HG03135 (cell line): Measurements from ENCODE around the gene DNAJC1.

Source experiments
- ATAC-seq: cut with Tn5 transposase; IDR thresholded peaks from one replicate; pipeline ENCODE4 v1.9.1; 2021; ENCODE audit warnings: mild to moderate bottlenecking, moderate library complexity; ENCODE audit not compliant: unreplicated experiment

DNAJC1 gene

DNA sequence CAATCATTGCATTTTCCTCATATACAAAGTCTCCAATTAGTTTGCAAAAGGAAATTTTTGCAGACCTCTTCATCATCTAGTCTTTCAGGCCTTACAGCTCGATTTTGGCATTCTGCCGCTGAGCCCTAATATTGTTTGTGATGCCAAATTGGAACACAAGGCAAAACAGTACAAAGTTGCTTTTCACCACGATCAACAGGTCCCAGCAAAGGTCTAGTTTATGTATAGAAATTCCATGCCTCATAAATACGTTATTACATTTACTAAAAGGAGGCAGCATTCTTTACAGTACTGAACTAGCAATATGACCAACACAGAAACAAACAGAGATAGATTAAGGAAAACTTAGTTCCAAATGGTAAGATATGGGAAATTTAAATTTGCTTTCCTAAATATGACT is 7.0 kb upstream of the DNAJC1 start:
- ATAC-seq, result no peak

DNA sequence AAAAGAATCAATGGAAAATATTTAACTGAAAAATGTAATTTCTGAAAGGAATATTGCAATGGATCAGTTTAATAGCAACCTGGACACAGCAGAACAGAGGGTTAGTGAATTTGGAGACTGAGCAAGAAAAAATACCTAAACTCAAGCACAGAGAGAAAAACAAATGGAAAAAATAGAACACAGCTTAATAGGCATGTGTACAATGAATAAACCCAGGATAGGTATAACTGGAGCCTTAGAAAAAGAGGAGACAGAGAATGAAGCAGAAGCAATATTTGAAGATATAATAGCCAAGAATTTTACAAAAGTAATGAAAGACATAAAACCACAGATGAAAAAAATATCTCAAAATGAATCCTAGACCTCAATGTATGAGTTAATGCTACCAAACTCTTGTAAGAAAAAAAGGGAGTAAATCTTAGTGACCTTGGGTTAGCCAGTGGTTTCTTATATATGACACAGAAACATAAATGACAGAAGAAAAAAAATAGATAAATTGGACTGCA is 2.9 kb upstream of the DNAJC1 start:
- no peak for ATAC-seq

DNA sequence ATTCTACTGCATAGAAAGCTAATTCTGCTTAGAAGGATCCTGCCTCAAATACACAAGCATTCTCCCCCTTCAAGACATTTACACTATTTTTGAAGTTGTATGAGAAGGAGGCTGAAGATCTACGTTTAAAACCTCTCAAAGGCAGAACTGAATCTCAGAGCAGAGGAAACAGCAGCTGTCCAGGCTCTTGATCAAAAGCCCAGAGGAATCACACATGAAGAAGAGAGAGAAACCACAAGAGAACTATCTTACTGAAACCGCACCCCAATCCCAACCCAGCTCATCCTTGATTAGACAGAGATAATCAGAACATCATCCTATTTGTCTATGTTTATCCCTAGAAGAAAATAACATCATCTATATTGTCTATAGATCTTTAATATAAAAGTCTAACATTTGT is 2.2 kb upstream of the DNAJC1 start:
- no peak for ATAC-seq

DNA sequence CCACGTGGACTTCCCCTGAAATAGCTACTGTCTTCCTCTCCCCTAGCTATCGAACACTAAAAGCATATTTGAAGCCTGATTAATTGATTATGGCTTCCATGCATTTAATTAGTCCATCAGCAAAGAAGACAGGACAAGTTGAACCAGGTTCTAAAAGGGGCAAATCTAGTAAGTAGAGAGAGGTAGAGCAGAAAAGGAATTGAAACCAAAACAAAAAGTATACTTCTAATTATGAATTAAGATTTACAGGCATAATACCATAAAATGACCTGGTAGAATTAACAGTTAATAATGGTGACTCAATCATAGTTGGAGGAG is 393 bp upstream of the DNAJC1 start:
- ATAC-seq, result no peak

DNA sequence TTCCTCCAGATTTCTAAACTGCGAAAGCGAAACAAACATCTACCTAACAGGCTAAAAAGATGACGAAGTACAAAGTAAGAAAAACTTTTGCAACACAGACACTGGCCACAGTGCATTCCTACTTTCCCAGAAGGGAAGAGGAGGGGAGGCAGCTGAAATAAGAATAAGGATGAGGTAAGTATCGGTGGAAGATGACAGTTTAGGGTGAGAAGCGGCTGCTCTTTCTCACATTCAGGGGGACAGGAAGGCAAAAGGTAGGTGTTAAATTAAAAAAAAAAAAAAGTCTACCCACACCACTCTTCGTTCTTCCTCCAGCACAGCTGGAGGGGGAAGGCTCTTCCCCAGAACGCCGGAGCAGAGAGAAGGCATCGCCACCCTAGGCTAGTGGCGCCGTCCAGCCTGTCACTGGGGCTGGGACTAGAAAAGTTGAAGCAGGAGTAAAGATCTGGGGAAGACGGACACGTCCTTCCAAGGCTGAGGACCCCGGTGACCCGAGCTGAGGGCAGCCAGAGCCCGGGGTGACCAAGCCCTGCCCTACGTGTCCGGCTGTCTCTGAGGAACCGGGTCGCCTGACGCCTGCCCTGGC is 846 bp downstream of the DNAJC1 start:
- peak; percentile 18 for ATAC-seq

DNA sequence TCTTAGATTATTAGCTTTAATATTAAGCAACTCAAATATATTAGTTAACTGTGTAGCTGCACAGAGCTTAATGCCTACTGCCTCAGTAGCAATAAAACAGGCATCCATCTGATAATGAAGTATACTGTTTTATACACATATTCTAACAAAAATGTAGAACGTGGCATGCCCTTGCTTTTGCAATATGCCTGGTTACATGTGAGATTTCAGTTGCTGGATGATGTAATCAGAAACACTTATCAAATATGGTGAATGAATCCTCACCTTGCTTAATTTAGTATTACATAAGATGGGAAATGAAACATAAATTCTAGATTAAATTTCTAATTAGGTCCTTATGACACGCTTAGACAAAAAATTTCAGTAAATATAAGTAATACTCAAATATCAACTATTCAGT is 8.0 kb downstream of the DNAJC1 start:
- ATAC-seq, result no peak

DNA sequence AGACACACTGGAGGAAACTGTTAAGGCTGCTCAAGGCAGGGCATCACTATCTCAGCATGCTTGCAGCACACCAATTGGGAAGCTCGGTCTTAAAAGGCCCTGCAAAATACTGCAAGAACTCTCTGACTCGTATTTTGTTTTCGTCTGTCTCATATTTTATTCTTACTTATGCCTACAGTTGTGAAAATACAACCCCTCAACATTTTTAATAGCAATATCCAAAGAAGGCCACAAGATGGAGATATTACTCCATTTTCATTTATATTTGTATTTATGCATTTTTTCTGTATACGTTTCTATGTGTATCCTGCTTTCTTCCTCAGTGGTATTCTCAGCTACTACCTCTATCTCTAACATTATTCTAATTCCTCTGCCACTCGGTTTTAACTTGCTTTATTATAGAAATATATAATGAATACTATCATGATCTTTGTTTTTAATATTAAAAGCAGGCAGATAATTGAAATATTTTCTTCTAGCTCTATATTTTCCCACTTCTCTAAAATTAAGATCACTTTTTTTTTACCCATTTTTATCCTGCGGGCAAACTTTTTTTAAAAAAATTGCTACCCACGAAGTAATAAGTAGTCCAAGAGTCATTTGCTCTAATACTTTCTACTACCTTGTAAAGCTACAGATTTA is 10.0 kb downstream of the DNAJC1 start:
- ATAC-seq, result no peak

DNA sequence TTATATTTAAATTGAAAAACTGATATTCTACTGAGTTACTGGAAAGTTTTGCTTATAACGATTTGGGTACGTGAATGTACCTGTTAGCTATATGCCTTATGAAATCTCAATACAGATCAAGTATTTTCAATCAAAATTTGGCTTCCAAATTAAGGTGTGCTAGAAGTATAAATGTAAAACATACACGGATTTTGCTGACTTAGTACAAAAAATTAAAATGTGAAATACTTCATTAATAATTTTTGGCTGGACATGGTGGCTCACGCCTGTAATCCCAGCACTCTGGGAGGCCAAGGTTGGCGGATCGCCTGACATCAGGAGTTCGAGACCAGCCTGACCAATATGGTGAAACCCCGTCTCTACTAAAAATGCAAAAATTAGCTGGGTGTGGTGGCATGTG is 11.7 kb downstream of the DNAJC1 start:
- ATAC-seq, result no peak

DNA sequence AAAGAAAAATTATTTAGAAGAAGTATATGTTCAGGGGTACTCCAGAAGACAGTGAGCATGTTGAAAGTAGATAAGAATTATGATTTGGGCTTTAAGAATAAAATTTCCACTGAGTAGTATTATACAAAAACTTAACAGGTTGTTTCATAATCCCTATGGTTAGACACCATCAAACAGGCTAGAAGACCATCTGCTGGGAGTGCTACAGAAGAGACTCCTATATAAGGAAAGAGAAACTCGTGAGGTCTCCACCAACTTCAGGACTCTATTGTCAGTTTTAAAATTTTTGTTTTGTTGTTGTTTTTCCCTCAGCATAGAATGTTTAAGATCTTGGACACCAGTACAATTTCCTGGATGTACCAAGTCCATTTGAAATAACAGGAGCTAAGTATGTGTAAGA is 13.1 kb downstream of the DNAJC1 start:
- no peak for ATAC-seq

DNA sequence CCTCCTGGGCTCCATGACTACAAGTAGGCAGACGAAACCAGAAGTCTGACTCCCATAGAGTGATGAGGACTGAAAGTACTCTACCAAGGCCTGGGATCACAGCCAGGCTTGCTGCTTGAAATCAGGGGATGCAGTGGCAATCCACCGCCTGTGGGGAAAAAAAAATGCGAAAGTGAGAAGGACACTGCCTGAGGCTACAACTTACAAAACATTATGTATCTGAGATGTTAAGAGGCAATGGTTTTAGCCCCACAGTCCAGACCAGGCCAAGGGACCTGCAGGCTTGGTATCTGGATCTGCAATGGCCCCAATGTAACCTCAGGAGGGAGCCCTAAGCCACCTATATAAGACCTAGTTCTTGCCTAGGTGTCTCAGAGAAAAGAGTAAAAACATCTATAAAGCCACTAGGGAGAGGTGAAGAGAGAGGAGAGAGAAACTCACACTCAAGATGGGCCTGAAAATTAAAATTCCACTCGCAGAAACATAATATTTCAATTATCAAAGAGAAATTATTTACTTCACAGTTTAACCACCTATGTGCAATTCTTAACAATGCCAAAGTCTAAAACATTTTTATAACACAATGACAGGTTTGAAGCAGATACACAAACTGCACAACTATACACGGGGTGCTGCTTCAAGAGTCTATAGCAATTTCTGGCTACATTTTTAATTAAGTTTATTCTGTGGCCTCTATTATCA is 13.9 kb downstream of the DNAJC1 start:
- peak; percentile 92 for ATAC-seq

DNA sequence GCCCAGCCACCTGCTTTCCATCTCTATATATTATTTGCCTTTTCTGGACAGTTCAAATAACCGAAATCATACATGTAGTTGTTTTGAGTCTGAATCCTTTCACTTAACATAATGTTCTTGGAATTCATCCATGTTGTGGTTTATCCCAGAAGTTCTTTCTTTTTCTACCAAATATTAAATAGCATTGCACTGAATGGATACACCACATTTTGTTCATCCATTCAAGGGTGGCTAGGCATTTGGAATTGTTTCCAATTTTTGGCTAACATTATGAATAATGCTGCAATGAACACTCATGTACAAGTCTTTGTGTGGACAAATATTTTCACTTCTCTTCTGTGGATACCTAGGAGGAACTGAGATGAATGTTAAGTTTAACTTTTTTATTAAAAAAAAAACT is 18.0 kb downstream of the DNAJC1 start:
- no peak for ATAC-seq

DNA sequence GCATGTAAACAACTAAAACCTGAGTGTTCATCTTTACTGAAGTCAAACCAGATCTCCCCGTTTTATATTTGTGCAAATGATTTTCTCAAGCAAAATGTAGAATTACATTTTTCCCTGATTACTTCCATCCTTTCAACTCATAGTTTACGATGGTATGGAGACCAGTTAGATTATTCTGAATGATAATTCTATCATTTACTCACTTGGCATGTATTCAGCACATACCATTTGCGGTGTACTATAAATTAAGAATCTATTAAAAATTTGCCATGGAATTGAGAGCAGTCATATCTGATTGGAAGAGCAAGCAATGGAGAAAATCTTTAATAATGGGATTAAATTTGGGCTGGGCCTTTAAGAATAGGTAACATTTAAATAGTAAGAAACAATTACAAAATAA is 22.4 kb downstream of the DNAJC1 start:
- ATAC-seq, result no peak

DNA sequence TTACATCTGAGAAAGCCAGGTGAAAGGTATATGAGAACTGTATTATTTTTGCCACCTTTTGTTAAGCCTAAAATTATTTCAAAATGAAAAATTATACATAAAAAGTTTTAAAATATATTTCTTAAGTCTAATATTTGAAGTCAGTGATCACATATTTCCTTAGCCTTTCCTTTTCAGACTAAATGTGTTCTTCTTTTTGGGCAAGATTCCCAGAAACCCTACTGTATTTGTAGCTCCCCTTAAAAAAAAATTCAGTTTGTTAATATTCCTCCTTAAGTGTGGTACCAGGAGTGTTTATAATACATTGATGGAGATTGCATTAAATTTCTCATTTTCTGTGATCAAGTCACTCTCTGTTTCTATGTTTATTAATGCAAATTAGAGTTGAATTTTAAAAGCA is 22.8 kb downstream of the DNAJC1 start:
- no peak for ATAC-seq

DNA sequence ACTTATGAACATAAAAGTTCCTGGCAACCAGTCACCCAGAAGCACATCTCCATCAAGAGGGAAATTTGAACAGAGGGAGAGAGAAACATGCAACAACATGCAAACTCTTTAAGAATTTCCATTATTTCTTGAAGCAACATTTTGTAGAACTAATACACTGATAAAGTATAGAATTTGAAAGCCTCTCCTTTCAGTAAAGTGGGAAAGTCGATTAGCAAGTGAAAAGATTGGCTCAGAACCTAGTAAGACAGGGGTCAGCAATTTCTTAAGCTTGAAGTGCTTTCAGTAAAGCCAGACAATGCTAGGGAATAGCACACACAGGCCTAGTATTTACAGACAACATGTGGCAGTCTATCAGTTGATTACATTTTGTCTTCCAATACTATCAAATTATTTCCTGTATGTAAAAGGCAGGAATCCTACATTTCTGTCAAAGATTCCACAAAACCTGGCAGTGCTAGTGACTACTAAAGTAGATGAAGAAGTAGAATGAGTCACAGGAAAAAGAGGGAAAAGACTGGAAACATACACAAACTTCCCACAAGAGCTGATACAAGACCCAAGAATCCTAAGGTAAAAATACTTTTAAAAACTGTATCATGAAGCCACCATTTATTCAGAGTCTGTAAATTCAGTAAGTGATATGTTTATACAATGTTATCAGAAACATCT is 25.2 kb downstream of the DNAJC1 start:
- no peak for ATAC-seq

DNA sequence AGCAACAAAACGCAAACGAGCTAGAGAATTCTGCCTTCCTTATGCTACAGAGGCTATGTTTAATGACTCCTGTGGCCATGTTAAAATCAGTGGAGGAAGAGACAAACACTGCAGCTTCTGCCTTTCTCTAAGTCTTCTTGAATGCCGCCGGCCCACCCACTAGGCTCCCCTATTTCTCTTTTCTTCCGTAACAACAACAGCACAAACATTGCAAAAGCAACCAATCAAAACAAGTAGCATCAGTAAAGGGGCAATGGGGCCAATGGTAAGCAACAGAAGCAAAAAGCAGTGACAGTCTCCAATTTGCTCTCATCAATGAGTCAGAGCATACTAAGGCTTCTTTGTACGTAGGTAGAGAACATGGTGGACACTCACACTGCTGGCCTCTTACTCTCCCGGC is 26.8 kb downstream of the DNAJC1 start:
- no peak for ATAC-seq

DNA sequence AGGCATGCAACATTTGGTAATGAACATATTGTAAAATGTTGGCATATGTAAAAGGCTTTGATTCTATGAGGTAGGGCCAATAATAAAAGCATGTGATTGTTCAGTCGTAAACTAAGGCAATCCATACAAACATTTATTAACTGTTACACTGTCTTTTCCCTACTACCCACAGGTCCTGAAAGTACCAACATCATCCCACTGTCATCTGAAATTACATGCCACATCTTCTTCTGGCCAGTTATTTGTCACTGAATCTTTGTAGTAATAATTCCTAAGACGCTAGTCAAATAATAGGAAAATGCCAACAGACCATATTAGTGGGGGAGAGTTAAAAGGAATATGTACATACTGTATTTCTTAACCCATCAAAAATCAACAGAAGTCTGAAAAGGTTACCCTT is 27.2 kb downstream of the DNAJC1 start:
- ATAC-seq, result no peak

DNA sequence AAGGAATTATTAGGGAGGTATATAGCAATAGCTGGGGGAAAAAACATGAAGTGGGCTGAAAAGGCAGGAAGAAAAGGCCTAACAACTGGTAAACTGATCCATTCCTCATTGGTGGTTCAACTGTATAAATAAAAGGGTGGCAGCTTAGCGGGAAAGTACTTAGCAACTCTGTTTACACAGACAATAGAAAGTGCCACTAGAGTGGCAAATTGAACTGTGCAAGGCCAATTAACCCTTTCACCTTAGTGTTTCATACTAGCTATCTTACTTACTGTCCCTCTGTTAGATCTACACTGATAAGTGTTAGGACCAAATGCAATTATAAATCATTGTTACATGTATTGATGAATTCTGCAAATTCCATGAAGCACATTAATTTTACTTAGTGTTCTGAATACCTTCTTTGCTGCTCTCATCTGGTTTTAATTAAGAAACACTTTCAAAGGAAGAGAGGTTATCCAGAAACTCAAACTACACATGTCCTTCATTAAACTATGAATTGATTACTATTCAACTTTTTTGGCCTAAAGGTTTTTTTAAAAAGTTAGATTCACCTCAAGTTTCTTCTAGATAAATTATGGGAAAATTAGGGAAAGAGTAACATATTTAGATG is 28.0 kb downstream of the DNAJC1 start:
- no peak for ATAC-seq

DNA sequence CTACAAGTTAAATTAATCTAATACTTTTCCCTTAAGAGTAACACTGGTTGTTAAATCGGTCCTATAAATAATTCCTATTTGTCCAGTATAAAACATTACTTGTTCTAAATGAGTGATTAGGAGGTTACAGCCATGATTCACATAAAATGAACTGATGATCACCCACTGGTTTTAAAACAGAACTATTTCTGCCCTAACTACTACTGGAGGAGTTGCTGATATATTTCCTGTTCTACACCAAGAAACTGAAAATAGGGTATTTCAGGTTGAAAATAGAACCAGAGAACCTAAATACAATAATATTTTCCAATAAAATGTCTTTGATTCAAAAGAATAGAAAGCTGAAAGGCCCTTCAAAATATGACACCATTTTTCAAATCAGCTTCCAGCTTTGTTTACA is 30.9 kb downstream of the DNAJC1 start:
- ATAC-seq, result no peak

DNA sequence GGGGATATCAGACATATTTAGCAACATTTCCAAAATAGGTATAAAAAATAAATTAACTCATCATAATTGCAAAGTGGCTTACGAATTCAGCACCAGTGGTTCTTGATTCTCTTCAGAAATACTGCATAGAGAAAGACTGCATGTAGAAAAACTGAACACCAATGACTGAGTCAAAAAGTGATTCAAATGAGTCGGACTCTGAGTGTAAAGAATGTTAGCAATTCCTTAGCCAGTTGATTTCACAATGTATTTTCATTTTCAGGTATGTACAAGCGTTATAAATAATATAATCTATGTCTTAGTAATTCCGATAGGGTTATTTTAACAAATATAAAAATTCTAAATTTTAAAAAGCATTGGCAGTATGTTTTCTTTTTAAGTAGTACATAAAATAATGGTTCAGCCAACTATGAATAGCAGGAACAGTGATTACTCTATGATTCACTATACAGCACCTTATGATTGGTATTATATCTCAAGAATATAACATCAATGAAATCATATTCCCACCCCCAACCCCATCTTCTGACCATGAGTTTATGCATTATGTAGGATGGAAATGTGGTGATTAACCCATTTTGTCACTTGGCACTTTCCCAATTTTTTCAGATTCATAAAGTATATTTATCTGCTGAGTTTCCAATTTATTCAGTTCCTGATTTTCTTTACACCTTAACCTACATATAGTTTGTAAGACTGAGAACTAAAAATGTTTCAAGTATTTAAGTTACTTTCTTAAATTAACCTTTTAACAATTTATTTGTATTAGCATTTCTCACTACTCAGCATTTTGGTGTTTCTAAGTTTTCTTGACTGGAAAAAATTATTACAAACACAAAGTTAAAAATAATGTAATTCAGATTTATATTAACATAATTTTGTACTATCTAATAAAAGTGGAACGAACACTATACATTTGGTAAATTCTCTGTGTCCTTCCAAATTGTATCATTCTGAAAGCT is 33.9 kb downstream of the DNAJC1 start:
- no peak for ATAC-seq

DNA sequence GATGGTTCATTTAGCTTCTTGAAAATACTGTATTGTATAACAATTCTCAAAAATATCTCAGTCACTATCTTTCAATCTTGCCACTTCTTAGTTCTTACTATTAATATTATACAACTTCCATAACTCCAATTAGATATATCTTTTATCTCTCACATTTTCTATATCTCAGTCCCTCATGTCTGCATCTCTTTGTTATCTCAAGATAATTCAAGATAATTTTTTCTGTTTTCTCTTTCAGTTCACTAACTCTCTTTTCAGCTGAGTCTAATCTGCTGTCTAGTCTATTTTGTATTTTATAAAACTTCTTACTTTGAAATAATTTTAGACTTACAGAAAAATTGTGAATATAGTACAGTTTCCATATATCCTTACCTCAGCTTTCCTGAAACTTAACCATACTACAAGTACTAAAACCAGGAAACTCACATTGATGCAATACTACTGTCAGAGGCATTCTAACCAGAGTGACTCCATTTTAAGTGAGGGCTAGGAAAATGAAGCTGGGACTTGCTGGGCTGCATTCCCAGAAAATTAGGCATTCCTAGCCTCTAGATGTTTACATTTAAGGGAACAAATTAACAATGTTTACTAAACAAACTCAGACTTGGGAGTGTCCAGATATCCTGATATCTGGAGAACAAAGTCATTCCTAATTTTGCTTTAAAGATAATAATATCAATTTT is 38.4 kb downstream of the DNAJC1 start:
- no peak for ATAC-seq
